Ishikawa (cell line): ENCODE data around the gene TFB2M.

Experiments
- EP300 ChIP-seq: IDR thresholded peaks from 2 replicates; pipeline ENCODE4 v1.6.1; 2012; ENCODE audit warnings: borderline replicate concordance
- NFIC ChIP-seq: IDR thresholded peaks from 2 replicates; pipeline ENCODE4 v1.6.1; 2012
- RAD21 ChIP-seq: IDR thresholded peaks from 2 replicates; pipeline ENCODE4 v1.6.1; 2012; ENCODE audit warnings: low read depth
- TAF1 ChIP-seq: IDR thresholded peaks from 2 replicates; pipeline ENCODE4 v1.6.1; 2012; ENCODE audit warnings: low read depth, mild to moderate bottlenecking
- TCF12 ChIP-seq: IDR thresholded peaks from 2 replicates; pipeline ENCODE4 v1.6.1; 2012; ENCODE audit warnings: low read depth
- YY1 ChIP-seq: IDR thresholded peaks from 2 replicates; pipeline ENCODE4 v1.6.1; 2012; ENCODE audit warnings: low read depth
- ZBTB7A ChIP-seq: IDR thresholded peaks from 2 replicates; pipeline ENCODE4 v1.6.1; 2012; ENCODE audit warnings: low read depth
- TF ChIP-seq, protein P1 (sequence below): IDR thresholded peaks from 2 replicates; pipeline ENCODE4 v1.6.1; 2012
- TF ChIP-seq, protein P2 (sequence below): IDR thresholded peaks from 2 replicates; pipeline ENCODE4 v1.6.1; 2012; ENCODE audit warnings: low read depth, mild to moderate bottlenecking

DNA sequence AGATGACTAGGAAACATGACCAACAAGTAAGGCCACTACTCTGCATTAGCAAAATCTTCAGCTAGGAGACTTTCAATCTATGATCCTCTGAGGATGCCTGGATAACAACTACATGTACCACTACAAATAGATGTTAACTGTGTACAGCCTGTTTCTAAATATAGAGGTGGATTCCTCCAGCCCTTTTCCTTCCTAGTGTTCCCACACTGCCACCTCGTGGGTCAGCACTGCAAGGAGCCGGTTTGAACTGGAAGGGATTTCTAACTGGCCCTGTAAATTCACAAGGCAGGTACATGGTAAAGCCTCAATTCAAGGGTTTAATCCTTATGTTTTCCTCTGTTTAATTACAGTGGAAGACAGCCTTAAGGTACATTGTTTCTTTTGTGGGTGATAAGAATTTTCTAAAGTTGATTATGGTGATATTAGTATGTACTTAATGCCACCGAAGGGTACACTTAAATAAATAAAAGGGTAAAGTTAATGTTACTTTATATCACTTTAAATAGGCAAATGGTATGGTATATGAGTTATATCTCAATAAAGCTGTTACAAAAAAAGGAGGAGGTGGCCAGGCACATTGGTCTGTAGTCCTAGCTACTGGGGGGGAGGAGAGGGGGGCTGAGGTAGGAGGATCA is 73.3 kb downstream of the TFB2M start:
- TF ChIP-seq EP300 (no peak), ZBTB7A (no peak), TCF12 (no peak), NFIC (no peak), RAD21 (peak; percentile 83), TAF1 (no peak), YY1 (no peak)
- TF ChIP-seq, protein P1, sequence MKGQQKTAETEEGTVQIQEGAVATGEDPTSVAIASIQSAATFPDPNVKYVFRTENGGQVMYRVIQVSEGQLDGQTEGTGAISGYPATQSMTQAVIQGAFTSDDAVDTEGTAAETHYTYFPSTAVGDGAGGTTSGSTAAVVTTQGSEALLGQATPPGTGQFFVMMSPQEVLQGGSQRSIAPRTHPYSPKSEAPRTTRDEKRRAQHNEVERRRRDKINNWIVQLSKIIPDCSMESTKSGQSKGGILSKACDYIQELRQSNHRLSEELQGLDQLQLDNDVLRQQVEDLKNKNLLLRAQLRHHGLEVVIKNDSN: no peak
- TF ChIP-seq, protein P2, sequence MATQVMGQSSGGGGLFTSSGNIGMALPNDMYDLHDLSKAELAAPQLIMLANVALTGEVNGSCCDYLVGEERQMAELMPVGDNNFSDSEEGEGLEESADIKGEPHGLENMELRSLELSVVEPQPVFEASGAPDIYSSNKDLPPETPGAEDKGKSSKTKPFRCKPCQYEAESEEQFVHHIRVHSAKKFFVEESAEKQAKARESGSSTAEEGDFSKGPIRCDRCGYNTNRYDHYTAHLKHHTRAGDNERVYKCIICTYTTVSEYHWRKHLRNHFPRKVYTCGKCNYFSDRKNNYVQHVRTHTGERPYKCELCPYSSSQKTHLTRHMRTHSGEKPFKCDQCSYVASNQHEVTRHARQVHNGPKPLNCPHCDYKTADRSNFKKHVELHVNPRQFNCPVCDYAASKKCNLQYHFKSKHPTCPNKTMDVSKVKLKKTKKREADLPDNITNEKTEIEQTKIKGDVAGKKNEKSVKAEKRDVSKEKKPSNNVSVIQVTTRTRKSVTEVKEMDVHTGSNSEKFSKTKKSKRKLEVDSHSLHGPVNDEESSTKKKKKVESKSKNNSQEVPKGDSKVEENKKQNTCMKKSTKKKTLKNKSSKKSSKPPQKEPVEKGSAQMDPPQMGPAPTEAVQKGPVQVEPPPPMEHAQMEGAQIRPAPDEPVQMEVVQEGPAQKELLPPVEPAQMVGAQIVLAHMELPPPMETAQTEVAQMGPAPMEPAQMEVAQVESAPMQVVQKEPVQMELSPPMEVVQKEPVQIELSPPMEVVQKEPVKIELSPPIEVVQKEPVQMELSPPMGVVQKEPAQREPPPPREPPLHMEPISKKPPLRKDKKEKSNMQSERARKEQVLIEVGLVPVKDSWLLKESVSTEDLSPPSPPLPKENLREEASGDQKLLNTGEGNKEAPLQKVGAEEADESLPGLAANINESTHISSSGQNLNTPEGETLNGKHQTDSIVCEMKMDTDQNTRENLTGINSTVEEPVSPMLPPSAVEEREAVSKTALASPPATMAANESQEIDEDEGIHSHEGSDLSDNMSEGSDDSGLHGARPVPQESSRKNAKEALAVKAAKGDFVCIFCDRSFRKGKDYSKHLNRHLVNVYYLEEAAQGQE: no peak
